Psoas muscle (tissue), 8 donors: Measurements from ENCODE around the gene WDR27. TPM values are rescaled to one million over a fixed set of nuclear protein-coding genes. Genes with fewer than 3 reads are reported as not detected.

ENCODE experiments used
- ATAC-seq, 4 donors: fragments of 200-7000 bp; cut with Tn5 transposase; one replicate each; pipeline ENCODE4 v1.9.1; 2020; ENCODE audit warnings: moderate library complexity in 3 of 4, mild to moderate bottlenecking in 2 of 4
- DNase-seq, 2 donors: peaks; one replicate each; pipeline ENCODE4 v3.0.0-alpha.2; 2020
- H3K27ac ChIP-seq: fragments of 200-600 bp; one replicate; pipeline ENCODE4 v1.8.0; 2022
- H3K27me3 ChIP-seq, 3 donors: fragments of 200-600 bp in 1 of 3; one replicate each; pipeline versions ENCODE4 v1.6.1 to v1.8.0; 2013 to 2022; ENCODE audit warnings: low read length in 2 of 3, mild to moderate bottlenecking in 2 of 3, moderate library complexity in 1 of 3; ENCODE audit not compliant: insufficient read depth in 3 of 3
- H3K36me3 ChIP-seq, 2 donors: fragments of 200-600 bp in 1 of 2; one replicate each; pipeline versions ENCODE4 v1.6.1 to v1.8.0; 2013 to 2022; ENCODE audit warnings: low read depth in 1 of 2, mild to moderate bottlenecking in 1 of 2, moderate library complexity in 1 of 2; ENCODE audit not compliant: insufficient read depth in 1 of 2
- H3K4me1 ChIP-seq: fragments of 200-600 bp; one replicate; pipeline ENCODE4 v1.8.0; 2022
- H3K4me3 ChIP-seq: fragments of 200-600 bp; one replicate; pipeline ENCODE4 v1.8.0; 2022; ENCODE audit warnings: mild to moderate bottlenecking
- H3K9me3 ChIP-seq: fragments of 200-600 bp; one replicate; pipeline ENCODE4 v1.8.0; 2022
- CTCF ChIP-seq: fragments of 200-600 bp; IDR thresholded peaks from one replicate; pipeline ENCODE4 v1.8.0; 2022; ENCODE audit warnings: antibody characterized with exemption
- WGBS, 3 donors: extraction: QIAGEN DNeasy Blood & Tissue Kit; methylation state at CpG; one replicate each; pipeline versions ENCODE4 v1.1.6 to v1.1.7; 2013; 5-methylcytosine and 5-hydroxymethylcytosine counted together
- intact Hi-C, 2 donors: fragments of 100-400 bp; cut with DNase I; formaldehyde crosslinking; loops; one replicate each; pipeline versions ENCODE4 v1.11.0 to v1.14.2; 2022
- polyA plus RNA-seq, 3 donors: library from polyadenylated mRNA; stranded (reverse); fragments of 200-250 nt; gene quantifications; one replicate each; pipeline ENCODE4 v1.2.3, GENCODE V29; 2013
- total RNA-seq, 4 donors: library from RNA; stranded (reverse); fragmentation: NEBNext Ultra II Directional in 2 of 4; extraction: Animal tissue kit (Norgen Biotek cat#: 25700) in 2 of 4; gene quantifications; one replicate each; pipeline versions ENCODE4 v1.2.1 to v1.2.4, GENCODE V29; 2021 to 2023
- donor health status: healthy with polysubstance abuse.
- donor health status: DM: no; HTN: no; CAD: no; lungs with moderate emphysema.
- donor health status: Bipolar disorder and iron deficiency.
- donor health status: healthy.
- donor health status: DM: yes; HTN: yes; CAD: no.
- donor health status: DM: no; HTN: no; CAD: no.
- donor health status: DM: no; HTN: no; CAD: no.
- donor health status: DM: yes; HTN: yes; CAD: no.

Gene WDR27
- total and polyA plus RNA-seq, 7 donors = 3.1 to 14.4 (median 5.5) TPM

DNA sequence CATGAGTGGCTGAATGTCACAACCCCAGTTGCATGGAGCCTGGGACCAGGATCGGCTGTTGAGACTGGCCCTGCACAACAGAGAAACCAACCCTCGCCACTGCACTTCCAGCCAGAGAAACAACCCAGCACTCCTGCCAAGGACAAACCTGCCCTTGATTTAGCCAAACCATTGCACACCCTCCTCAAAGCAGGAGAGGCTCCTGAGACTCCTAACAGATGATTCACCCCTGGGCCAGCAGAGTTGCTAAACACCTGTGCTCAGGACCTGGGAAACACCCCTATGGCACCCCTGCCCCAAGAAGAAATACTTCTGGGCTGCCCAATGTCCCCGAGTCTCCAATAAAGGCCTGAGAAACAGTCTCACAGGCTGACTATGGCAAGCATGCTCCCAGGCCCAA is 17.8 kb downstream of the WDR27 start:
- no peaks in the 10 kb centered on the region for H3K27me3 ChIP-seq
- 94 to 98% (median 96%) methylated on average over 3 of the region's 3 CpGs for WGBS, 3 donors
- ATAC-seq = no peak

DNA sequence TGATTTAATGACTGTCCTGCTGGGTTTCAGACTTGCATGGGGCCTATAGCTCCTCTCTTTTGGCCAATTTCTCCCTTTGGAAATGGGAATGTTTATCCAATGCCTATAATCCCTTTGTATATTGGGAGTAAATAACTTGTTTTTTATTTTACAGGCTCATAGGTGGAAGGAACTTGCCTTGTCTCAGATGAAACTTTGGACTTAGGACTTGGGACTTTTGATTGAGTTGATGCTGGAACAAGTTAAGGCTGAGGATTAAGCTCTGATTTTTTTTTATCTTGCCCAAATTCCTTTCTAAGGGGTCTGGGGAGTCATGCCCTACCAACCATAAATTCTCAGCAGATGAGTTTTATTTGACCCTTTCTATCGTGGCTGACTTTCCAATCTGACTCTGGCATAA is 23.5 kb downstream of the WDR27 start:
- Histone ChIP-seq H3K27ac (no peak overlapping the region), H3K36me3 (peaks cover 0 to 7% of the 10 kb centered on the region in 2 donors), H3K9me3 (no peaks in the 10 kb centered on the region), H3K4me1 (no peaks in the 10 kb centered on the region), H3K4me3 (no peak overlapping the region), H3K27me3 (no peaks in the 10 kb centered on the region)
- DNase-seq (no peak), ATAC-seq (no peak)
- intact Hi-C loops = no loop called here
- no peak for TF ChIP-seq CTCF
- 55 to 73% (median 65%) methylated on average over 1 of the region's 1 CpG for WGBS, 3 donors

More for the DNA sequence above, 17.8 kb downstream of the WDR27 start:
- DNase-seq = no peak
- Histone ChIP-seq H3K36me3 (peaks cover 4 to 27% of the 10 kb centered on the region in 2 donors), H3K9me3 (peaks cover 8% of the 10 kb centered on the region), H3K27ac (no peak overlapping the region), H3K4me3 (no peak overlapping the region), H3K4me1 (no peaks in the 10 kb centered on the region)
- TF ChIP-seq CTCF = no peak
- intact Hi-C loops = no loop called here

DNA sequence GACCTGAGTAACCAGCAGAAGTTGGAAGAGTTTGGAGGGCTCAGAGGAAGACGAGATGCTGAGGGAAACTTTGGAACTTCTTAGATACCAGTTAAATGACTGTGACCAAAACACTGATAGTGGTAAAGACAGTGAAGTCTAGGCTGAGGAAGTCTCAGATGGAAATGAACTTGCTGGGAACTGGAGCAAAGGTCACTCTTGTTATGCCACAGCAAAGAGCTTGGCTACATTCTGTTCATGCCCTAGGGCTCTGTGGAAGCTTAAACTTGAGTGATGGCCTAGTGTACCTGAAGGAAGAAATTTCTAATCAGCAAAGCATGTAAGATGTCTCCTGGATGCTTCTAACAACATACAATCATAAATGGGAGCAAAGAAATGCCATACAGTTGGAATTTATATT is 24.7 kb downstream of the WDR27 start:
- Histone ChIP-seq H3K27me3 (no peaks in the 10 kb centered on the region), H3K36me3 (peaks cover 0 to 8% of the 10 kb centered on the region in 2 donors), H3K4me3 (no peak overlapping the region), H3K4me1 (no peaks in the 10 kb centered on the region), H3K9me3 (no peaks in the 10 kb centered on the region), H3K27ac (no peak overlapping the region)
- ATAC-seq (no peak), DNase-seq (no peak)
- intact Hi-C loops = no loop called here
- 84 to 92% (median 91%) methylated on average over 1 of the region's 1 CpG for WGBS, 3 donors
- TF ChIP-seq CTCF = no peak

- Histone ChIP-seq H3K4me1 (no peaks in the 10 kb centered on the region), H3K36me3 (peaks cover 0 to 22% of the 10 kb centered on the region in 2 donors), H3K4me3 (no peak overlapping the region), H3K9me3 (no peaks in the 10 kb centered on the region), H3K27ac (no peak overlapping the region), H3K27me3 (no peaks in the 10 kb centered on the region)
- DNase-seq (no peak), ATAC-seq (no peak)
- WGBS, 3 donors = 96 to 100% (median 100%) methylated on average over 3 of the region's 3 CpGs
- intact Hi-C loops = no loop called here
- no peak for TF ChIP-seq CTCF
Observed at GRCh38 chr6:169675011-169675410, 26.8 kb downstream of the WDR27 start.

- no peaks in the 10 kb centered on the region for H3K27me3 ChIP-seq
- H3K27ac ChIP-seq = no peak overlapping the region
- H3K4me3 ChIP-seq = no peak overlapping the region
- H3K9me3 ChIP-seq = no peaks in the 10 kb centered on the region
- 94 to 96% (median 94%) methylated on average over 5 of the region's 5 CpGs for WGBS, 3 donors
- intact Hi-C loops = no loop called here
- TF ChIP-seq CTCF = no peak
- H3K36me3 ChIP-seq = peaks cover 3 to 49% of the 10 kb centered on the region in 2 donors
- DNase-seq = no peak
- ATAC-seq = no peak
- H3K4me1 ChIP-seq = no peaks in the 10 kb centered on the region
Observed at GRCh38 chr6:169671563-169671962, 30.3 kb downstream of the WDR27 start.
